Nephron (organoid): ENCODE results near the gene C1orf226.

Experiments
- H3K27ac Mint-ChIP-seq, 3 experiments: 2 replicates each; pipeline ENCODE4 v1.8.0; 2020; ENCODE audit warnings: mixed read lengths in 3 of 3, mild to moderate bottlenecking in 2 of 3, moderate library complexity in 1 of 3
- H3K27me3 Mint-ChIP-seq: 2 replicates; pipeline ENCODE4 v1.8.0; 2021; ENCODE audit warnings: low read depth, mild to moderate bottlenecking, moderate library complexity, mixed read lengths
- H3K36me3 Mint-ChIP-seq: 2 replicates; pipeline ENCODE4 v1.8.0; 2020; ENCODE audit warnings: low read depth, mixed read lengths
- H3K4me1 Mint-ChIP-seq: 2 replicates; pipeline ENCODE4 v1.8.0; 2020; ENCODE audit warnings: mixed read lengths
- H3K4me3 Mint-ChIP-seq, 3 experiments: 2 replicates each; pipeline ENCODE4 v1.8.0; 2020; ENCODE audit warnings: mild to moderate bottlenecking in 3 of 3, mixed read lengths in 3 of 3, moderate library complexity in 2 of 3
- H3K9me3 Mint-ChIP-seq: 2 replicates; pipeline ENCODE4 v1.8.0; 2020; ENCODE audit warnings: mixed read lengths
- CTCF ChIP-seq, 3 experiments: fragments of 200-600 bp; sonication (generic); IDR thresholded peaks; one replicate each; pipeline ENCODE4 v1.5.0; 2021; ENCODE audit warnings: antibody characterized with exemption in 3 of 3; ENCODE audit not compliant: unreplicated experiment in 3 of 3

The C1orf226 gene

GRCh38 chr1:162397943-162398560 lies 16.5 kb downstream of the C1orf226 start:
- Mint-ChIP-seq H3K9me3 (no peaks in the 10 kb centered on the region), H3K27me3 (peaks cover 15% of the 10 kb centered on the region), H3K27ac (no peak overlapping the region), H3K4me1 (peaks cover 11% of the 10 kb centered on the region), H3K36me3 (no peaks in the 10 kb centered on the region), H3K4me3 (no peak overlapping the region)
- no peak for TF ChIP-seq CTCF (IDR thresholded peaks at IDR 0.05; ENCODE audit: unreplicated experiment in 3 of 3)

- peaks cover 11% of the 10 kb centered on the region for H3K4me1 Mint-ChIP-seq
- H3K9me3 Mint-ChIP-seq: no peaks in the 10 kb centered on the region
- H3K27me3 Mint-ChIP-seq: peaks cover 15% of the 10 kb centered on the region
- H3K27ac Mint-ChIP-seq: no peak overlapping the region
- no peaks in the 10 kb centered on the region for H3K36me3 Mint-ChIP-seq
- no peak overlapping the region for H3K4me3 Mint-ChIP-seq
- TF ChIP-seq CTCF (IDR thresholded peaks at IDR 0.05; ENCODE audit: unreplicated experiment in 3 of 3): no peak
Observed at GRCh38 chr1:162398999-162399580, 17.6 kb downstream of the C1orf226 start.

GRCh38 chr1:162400790-162401355 lies 19.3 kb downstream of the C1orf226 start:
- no peak overlapping the region for H3K4me3 Mint-ChIP-seq

GRCh38 chr1:162404550-162405160 lies 23.1 kb downstream of the C1orf226 start:
- TF ChIP-seq CTCF (IDR thresholded peaks at IDR 0.05; ENCODE audit: unreplicated experiment in 3 of 3): no peak
- H3K4me1 Mint-ChIP-seq: no peaks in the 10 kb centered on the region
- H3K36me3 Mint-ChIP-seq: no peaks in the 10 kb centered on the region
- H3K4me3 Mint-ChIP-seq: no peak overlapping the region
- H3K9me3 Mint-ChIP-seq: no peaks in the 10 kb centered on the region
- H3K27me3 Mint-ChIP-seq: peaks cover 6% of the 10 kb centered on the region
- no peak overlapping the region for H3K27ac Mint-ChIP-seq

More at GRCh38 chr1:162400790-162401355, 19.3 kb downstream of the C1orf226 start:
- no peak for TF ChIP-seq CTCF (IDR thresholded peaks at IDR 0.05; ENCODE audit: unreplicated experiment in 3 of 3)
- peaks cover 14% of the 10 kb centered on the region for H3K27me3 Mint-ChIP-seq
- no peaks in the 10 kb centered on the region for H3K36me3 Mint-ChIP-seq
- H3K27ac Mint-ChIP-seq: no peak overlapping the region
- H3K4me1 Mint-ChIP-seq: peaks cover 11% of the 10 kb centered on the region
- no peaks in the 10 kb centered on the region for H3K9me3 Mint-ChIP-seq

GRCh38 chr1:162405800-162406199 lies 24.3 kb downstream of the C1orf226 start:
- Mint-ChIP-seq H3K4me1 (no peaks in the 10 kb centered on the region), H3K9me3 (no peaks in the 10 kb centered on the region), H3K4me3 (no peak overlapping the region), H3K36me3 (no peaks in the 10 kb centered on the region), H3K27me3 (peaks cover 6% of the 10 kb centered on the region), H3K27ac (no peak overlapping the region)
- TF ChIP-seq CTCF (IDR thresholded peaks at IDR 0.05; ENCODE audit: unreplicated experiment in 3 of 3): no peak
